ENCODE data around the gene FAM76A. TPM values are rescaled to one million over a fixed set of nuclear protein-coding genes. Genes with fewer than 3 reads are reported as not detected.

The FAM76A gene
- total RNA-seq, 6 donors from 2014 or later, result 10.9 to 50.3 (median 21.2) TPM

DNA sequence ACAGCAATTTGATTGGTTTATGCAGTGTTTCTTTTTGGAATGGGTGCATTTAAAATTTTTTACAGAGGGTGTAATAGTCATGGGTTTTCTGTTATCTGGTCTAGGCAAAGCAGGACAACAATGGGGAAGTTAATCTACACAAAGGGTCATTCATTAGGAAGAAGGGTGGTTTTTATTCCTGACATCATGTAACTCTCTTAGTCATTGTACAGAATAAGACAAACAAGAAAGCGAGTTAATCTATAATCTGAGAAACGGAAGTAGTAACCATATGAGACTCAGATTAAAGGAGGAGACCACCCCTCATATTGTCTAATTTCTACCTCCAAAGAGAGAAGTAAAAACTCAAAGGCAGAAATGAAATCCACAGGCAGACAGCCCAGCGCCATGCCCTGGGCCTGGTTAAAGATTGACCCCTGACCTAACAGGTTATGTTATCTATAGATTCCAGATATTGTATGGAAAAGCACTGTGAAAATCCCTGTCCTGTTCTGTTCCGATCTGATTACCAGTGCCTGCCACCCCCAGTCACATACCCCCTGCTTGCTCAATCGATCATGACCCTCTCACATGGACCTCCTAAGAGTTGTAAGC is 43.3 kb upstream of the FAM76A start:
- H3K27me3 ChIP-seq, result no peaks in the 10 kb centered on the region
- ATAC-seq (ENCODE audit: low FRiP score in 2 of 2) (no peak), DNase-seq (no peak)
- H3K4me1 ChIP-seq, result no peaks in the 10 kb centered on the region
- no peak for TF ChIP-seq EP300 (IDR thresholded peaks at IDR 0.05)
- no peak overlapping the region for H3K27ac ChIP-seq
- H3K9me3 ChIP-seq, result peaks cover 2 to 21% (median 18%) of the 10 kb centered on the region in 4 donors
- no peaks in the 10 kb centered on the region for H3K36me3 ChIP-seq
- no peak overlapping the region for H3K4me3 ChIP-seq
- WGBS, 2 donors, result 87% methylated on average over 5 of the region's 5 CpGs

DNA sequence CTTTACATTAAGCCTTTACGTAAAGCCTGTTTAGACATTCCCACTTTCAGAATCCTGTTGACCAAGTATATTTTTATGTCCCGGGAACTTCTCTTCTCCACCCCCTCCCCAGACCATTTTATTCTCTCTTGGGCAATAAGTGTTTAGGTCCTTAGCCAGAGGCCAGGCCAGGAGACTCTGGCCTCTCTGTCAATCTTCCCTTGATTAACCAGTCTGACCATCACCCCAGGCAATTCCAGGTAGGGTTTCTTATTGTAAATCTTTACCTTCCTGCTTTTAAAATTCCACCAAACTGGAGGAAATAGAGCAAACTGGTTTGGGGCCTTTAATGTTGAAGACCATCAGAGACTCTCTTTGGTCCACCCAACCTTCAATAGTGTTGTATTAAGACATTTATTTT is 41.6 kb upstream of the FAM76A start:
- Histone ChIP-seq H3K9me3 (peaks cover 2 to 21% (median 18%) of the 10 kb centered on the region in 4 donors), H3K4me1 (peaks cover 0 to under 1% (median 0%) of the 10 kb centered on the region in 4 donors), H3K27me3 (no peaks in the 10 kb centered on the region), H3K4me3 (no peak overlapping the region), H3K36me3 (no peaks in the 10 kb centered on the region), H3K27ac (no peak overlapping the region)
- 80 to 90% methylated on average over 2 of the region's 2 CpGs for WGBS, 2 donors
- ATAC-seq (ENCODE audit: low FRiP score in 2 of 2) (no peak), DNase-seq (no peak)
- TF ChIP-seq, protein P1, sequence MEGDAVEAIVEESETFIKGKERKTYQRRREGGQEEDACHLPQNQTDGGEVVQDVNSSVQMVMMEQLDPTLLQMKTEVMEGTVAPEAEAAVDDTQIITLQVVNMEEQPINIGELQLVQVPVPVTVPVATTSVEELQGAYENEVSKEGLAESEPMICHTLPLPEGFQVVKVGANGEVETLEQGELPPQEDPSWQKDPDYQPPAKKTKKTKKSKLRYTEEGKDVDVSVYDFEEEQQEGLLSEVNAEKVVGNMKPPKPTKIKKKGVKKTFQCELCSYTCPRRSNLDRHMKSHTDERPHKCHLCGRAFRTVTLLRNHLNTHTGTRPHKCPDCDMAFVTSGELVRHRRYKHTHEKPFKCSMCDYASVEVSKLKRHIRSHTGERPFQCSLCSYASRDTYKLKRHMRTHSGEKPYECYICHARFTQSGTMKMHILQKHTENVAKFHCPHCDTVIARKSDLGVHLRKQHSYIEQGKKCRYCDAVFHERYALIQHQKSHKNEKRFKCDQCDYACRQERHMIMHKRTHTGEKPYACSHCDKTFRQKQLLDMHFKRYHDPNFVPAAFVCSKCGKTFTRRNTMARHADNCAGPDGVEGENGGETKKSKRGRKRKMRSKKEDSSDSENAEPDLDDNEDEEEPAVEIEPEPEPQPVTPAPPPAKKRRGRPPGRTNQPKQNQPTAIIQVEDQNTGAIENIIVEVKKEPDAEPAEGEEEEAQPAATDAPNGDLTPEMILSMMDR (IDR thresholded peaks at IDR 0.05), result no peak
- TF ChIP-seq EP300 (IDR thresholded peaks at IDR 0.05) (no peak), POLR2A (IDR thresholded peaks at IDR 0.05) (no peak), POLR2AphosphoS5 (IDR thresholded peaks at IDR 0.05) (no peak)

DNA sequence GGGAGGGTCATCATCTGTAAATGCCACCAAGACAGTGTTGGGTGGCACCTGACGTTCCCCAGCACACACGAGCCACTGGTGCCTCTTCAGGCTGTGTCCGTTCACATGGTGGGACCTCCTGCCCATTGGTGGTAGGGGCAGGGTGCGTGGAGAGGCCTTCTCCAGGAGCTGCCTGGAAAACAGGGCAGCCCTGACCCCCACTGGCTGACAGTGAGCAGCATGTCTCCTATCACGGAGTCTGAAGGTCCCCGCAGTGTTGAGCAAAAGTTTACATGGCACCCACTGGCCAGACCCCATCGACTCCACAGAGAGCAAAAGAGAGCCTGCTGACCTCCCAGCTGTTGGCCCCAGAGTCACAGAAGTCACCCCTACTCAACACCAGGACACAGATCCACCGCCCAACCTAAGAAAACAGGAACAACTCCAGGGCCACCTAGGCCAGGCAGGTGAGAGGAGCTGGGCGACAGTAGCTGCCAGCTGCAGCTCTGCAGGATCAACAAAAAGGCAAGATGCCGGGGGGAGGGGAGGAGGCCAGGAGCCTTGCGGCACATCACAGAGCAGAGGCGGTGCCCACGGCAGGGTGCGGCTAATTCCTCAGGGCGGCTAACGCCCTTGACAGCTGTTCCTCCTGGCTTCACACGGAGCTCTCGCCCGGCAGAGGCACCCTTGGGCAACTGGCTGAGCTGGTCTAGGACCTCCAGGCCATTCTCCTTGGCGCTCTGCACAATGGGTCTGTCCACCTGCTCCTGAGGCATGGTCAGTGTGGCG is 39.4 kb upstream of the FAM76A start:
- ATAC-seq (ENCODE audit: low FRiP score in 2 of 2), result no peak
- no peak for TF ChIP-seq POLR2AphosphoS5 (IDR thresholded peaks at IDR 0.05)
- TF ChIP-seq EP300 (IDR thresholded peaks at IDR 0.05), result no peak
- TF ChIP-seq, protein P1 (IDR thresholded peaks at IDR 0.05), result no peak
- TF ChIP-seq POLR2A (IDR thresholded peaks at IDR 0.05), result no peak
- Histone ChIP-seq H3K9me3 (peaks cover 2 to 9% (median 7%) of the 10 kb centered on the region in 4 donors), H3K4me3 (no peak overlapping the region), H3K36me3 (no peaks in the 10 kb centered on the region), H3K27me3 (no peaks in the 10 kb centered on the region), H3K27ac (no peak overlapping the region), H3K4me1 (peaks cover 0 to 2% (median 0%) of the 10 kb centered on the region in 4 donors)
- DNase-seq, result peak in 1 of 2 donors; percentile 56
- WGBS, 2 donors, result 46 to 82% methylated on average over 12 to 21 of the region's 21 CpGs

DNA sequence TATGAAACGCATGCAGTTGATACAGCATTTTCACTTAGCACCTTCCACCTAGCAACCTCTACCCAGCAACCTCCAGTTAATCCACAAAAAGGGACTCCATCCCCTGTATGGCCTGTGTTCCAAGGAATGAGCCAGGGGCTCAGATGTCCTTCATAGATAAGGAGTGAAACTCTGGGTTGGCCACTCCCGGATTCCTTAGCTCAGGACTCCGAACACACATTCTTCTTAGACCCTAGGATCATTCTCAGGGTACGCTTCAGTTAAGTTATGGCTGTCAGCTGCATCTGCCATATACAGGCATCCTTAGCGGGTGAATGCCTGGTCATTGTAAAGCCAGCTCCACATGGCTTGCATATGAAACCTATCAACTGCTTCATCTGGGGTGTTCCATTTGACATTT is 37.9 kb upstream of the FAM76A start:
- Histone ChIP-seq H3K36me3 (no peaks in the 10 kb centered on the region), H3K27ac (no peak overlapping the region), H3K4me1 (peaks cover 0 to 2% (median 0%) of the 10 kb centered on the region in 4 donors), H3K9me3 (no peaks in the 10 kb centered on the region), H3K27me3 (no peaks in the 10 kb centered on the region), H3K4me3 (no peak overlapping the region)
- 92 to 100% methylated on average over 3 to 5 of the region's 5 CpGs for WGBS, 2 donors
- DNase-seq, result no peak
- no peak for TF ChIP-seq POLR2A (IDR thresholded peaks at IDR 0.05)
- TF ChIP-seq, protein P1 (IDR thresholded peaks at IDR 0.05), result no peak
- no peak for TF ChIP-seq POLR2AphosphoS5 (IDR thresholded peaks at IDR 0.05)
- no peak for TF ChIP-seq EP300 (IDR thresholded peaks at IDR 0.05)
- ATAC-seq (ENCODE audit: low FRiP score in 2 of 2), result no peak

DNA sequence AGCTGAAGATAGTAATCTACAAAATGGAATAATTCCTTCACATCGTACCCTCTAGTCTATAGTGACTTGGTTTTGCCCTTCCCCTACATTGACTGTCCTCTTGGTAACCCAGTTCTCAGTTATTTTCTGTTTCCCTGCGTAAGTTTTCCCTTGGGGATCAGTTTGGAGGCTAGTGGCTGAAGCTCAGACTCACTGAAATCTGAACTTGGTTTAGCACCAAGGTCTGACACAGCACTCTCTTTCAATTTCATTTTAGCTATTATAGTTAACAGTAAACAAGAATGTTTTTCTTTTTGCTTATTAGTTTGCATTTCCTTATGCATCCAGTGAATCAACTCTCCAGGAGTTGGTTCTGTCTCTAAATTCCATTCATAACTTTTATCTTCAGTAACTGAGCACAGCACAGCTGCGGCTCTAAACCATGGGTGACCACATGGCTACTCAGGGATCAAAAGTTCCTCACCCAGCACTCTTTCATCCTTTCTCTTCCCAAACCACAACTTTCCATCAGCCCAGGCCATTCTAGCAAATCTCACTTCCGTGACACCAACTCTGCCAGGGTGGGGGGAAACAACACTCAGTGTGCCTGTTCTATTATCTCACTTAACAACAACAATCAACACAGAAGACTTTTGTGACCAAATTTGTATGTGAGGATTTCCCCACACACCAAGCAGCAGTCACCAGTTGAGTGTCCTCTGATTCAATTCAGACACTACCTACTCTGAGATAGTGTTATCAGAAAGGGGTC is 36.2 kb upstream of the FAM76A start:
- Histone ChIP-seq H3K4me1 (peaks cover 0 to 2% (median 0%) of the 10 kb centered on the region in 4 donors), H3K4me3 (no peak overlapping the region), H3K27ac (peak overlapping the region in 1 of 4 donors; percentile 0), H3K9me3 (no peaks in the 10 kb centered on the region), H3K36me3 (no peaks in the 10 kb centered on the region), H3K27me3 (no peaks in the 10 kb centered on the region)
- DNase-seq (no peak), ATAC-seq (ENCODE audit: low FRiP score in 2 of 2) (peak in 1 of 2 donors; percentile 62)
- 68 to 69% methylated on average over 4 of the region's 4 CpGs for WGBS, 2 donors
- TF ChIP-seq POLR2AphosphoS5 (IDR thresholded peaks at IDR 0.05) (no peak), EP300 (IDR thresholded peaks at IDR 0.05) (no peak), POLR2A (IDR thresholded peaks at IDR 0.05) (no peak)
- TF ChIP-seq, protein P1 (IDR thresholded peaks at IDR 0.05), result no peak

Data from upper lobe of left lung (tissue), 6 donors.